ENCODE data around the gene RPL18.

- TF ChIP-seq POLR2A (IDR thresholded peaks at IDR 0.05; ENCODE audit: low read length) (no peak), GATA1 (IDR thresholded peaks at IDR 0.05; ENCODE audit: low read depth, low read length) (no peak)
These were observed 5.7 kb downstream of the RPL18 start for GRCh38 chr19:48613024-48613851.

Data from erythroblast (primary cell).